GM19043 (cell line): ENCODE data around the gene MIA.
"Not testable (repeated sequence)": the region's sequence is repeated elsewhere in the genome, so short reads cannot be mapped to it uniquely, and the experiment has no call there.

Experiments used
- ATAC-seq: cut with Tn5 transposase; IDR thresholded peaks from one replicate; pipeline ENCODE4 v1.9.1; 2021; ENCODE audit warnings: low read depth; ENCODE audit not compliant: unreplicated experiment

The MIA gene

GRCh38 chr19:40801426-40802299 is 26.3 kb downstream of the MIA start:
- no peak for ATAC-seq

GRCh38 chr19:40802300-40803169 is 27.2 kb downstream of the MIA start:
- no peak for ATAC-seq

GRCh38 chr19:40803170-40803856 is 28.0 kb downstream of the MIA start:
- no peak for ATAC-seq

DNA sequence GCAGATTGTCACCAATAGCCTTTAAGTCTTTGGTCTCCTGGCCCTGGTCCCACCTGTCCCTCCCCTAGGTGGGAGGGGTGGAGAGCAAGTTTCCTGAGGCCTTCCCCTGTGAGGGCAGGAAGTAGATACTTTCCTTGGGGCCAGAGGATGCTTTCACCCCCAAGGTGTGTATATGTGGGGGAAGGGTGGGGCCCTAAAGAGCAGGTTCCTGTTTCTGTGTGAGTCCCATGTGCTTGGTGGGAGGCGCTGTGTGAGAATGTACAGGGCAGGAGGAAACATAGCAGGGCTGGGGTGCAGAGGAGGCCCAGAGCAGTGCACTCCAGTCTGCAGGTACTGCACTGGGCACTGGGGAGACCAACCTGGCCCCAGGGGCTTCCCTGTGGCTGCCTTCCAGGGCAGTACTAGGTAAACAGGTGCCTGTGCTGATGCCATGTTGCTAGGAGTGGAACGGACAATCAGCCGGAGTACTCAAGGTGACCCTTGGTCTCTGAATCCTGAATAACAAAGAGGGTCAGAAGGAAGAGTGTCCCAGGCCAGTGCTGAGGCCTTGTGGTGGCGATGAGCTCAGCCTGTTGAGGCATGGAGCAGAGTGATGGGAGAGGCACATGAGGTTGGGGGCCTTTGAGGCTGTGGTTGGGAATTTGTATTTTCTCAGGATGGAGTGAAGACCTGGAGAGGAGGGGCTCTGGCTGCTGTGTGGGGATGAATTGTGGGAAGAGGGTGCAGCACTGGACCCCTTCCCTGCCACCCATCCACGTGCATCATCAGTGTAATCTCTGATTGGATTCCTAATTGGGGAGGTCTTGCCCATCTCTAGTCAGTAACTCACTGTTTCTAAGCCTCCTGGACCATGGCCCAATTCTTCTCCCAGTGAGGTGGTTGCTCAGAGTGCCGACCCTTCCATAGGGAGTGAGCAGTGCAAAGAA is 28.8 kb downstream of the MIA start:
- ATAC-seq, result peak; percentile 38

DNA sequence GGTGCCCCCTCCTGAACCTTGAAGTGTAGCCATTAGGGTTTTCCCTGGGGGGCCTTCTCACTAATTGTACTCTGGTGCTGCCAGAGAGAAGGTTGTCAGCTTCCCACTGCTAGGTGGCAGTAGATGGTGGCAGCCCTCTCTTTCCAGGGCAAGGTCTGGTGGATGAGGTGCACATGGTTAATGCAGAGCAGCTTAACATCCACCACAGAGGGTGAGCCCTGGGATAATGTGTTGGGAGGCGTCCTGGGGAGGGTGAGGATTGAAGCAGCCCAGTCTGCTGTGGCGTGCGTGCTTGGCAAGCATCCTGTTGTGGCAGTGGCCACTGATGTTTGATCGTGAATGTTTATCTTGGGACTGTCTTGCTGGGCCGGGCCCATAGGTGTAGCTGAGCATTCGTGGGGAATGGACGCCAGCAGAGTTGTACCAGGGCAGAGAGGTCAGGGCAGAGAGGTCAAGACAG is 29.5 kb downstream of the MIA start:
- ATAC-seq, result no peak

- ATAC-seq, result no peak
Observed at GRCh38 chr19:40805258-40805868, 30.0 kb downstream of the MIA start.

GRCh38 chr19:40806423-40807146 is 31.3 kb downstream of the MIA start:
- ATAC-seq, result no peak

DNA sequence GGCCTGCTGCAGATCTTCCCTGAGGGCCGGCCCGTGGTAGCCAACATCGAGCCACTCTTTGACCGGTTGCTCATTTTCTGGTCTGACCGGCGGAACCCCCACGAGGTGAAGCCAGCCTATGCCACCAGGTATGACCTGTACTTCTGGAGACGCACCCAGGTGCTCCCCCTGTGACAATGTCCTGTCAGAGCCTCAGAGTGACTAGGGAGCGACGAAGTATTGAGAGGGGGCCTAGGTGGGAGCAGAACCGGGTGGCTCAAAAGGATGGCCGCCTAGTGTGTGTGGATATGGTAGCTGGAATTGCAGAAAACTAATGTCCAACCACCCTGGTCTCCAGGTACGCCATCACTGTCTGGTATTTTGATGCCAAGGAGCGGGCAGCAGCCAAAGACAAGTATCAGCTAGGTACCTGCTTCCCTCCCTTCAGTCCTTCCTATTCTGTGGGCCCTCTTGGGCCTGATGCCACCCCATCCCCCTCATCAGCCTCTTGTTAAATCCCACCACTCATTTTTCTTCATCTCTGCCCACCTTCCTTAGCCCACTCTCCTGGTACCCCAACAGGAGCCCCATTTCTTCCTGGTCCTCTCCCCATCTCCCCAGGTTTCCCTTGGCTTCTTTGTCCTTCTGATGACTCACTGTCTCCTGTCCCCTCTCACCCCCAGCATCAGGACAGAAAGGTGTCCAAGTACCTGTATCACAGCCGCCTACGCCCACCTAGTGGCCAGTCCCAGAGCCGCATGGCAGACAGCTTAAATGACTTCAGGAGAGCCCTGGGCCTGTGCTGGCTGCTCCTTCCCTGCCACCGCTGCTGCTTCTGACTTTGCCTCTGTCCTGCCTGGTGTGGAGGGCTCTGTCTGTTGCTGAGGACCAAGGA is 32.1 kb downstream of the MIA start:
- ATAC-seq, result no peak

DNA sequence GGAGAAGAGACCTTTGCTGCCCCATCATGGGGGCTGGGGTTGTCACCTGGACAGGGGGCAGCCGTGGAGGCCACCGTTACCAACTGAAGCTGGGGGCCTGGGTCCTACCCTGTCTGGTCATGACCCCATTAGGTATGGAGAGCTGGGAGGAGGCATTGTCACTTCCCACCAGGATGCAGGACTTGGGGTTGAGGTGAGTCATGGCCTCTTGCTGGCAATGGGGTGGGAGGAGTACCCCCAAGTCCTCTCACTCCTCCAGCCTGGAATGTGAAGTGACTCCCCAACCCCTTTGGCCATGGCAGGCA is 32.7 kb downstream of the MIA start:
- no peak for ATAC-seq

GRCh38 chr19:40808497-40808896 is 33.2 kb downstream of the MIA start:
- no peak for ATAC-seq

GRCh38 chr19:40809358-40810086 is 34.2 kb downstream of the MIA start:
- no peak for ATAC-seq

DNA sequence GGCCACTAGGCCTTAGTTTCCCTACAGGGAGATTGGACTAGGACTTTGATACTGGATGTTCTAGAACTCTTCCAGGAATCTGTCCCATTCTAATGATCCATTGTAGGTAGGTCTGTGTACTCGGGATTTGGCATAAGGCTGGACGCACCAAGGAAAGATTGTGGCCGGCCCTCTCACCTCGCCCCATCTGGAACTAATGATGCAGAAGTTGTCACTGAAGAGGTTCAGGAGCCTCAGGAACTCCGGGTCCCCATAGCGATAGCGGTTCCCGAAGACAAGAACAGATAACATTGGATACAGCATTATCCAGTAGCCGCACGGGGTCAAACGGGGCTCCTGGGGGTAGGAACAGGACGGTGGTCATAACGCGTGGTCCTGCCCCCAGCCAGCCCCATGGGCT is 34.8 kb downstream of the MIA start:
- no peak for ATAC-seq

DNA sequence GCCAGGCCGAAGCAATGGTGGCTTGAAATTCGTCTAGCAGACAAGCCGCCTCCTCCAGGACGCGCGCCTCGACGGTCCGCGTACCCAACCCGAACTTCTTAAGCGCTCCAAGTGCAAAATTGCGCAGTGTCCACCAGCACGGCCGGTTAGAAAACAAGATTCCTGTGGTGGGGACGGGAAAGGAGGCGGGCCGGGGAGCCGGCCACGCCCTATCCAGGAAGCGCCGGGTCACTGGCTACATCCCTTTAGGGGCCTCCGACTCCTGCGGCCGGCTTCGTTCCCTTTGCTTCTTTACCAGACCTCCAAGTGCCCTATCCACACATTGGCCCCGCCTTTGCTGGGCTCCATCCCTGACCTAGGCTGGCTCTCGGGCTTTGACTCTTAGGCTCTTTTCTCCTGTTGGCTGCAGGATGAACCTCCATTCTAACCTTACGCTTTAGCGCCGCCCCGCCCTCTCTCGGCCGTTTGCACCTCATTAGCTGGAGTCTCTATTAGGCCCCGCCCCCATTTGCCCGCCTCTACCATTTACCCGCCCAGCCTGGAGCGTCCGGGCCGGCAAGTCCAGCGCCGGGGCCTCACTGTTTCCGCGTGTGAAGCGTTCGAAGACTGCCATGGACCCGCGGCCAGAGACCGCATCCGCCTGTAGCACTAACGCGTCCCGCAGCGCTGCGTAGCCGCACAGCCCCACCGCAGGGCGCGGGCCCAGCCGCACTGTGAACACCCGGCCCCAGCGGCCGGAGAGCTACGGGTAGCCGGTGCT is 35.5 kb downstream of the MIA start:
- ATAC-seq, result peak; percentile 68

GRCh38 chr19:40811478-40812341 is 36.4 kb downstream of the MIA start:
- ATAC-seq, result no peak

DNA sequence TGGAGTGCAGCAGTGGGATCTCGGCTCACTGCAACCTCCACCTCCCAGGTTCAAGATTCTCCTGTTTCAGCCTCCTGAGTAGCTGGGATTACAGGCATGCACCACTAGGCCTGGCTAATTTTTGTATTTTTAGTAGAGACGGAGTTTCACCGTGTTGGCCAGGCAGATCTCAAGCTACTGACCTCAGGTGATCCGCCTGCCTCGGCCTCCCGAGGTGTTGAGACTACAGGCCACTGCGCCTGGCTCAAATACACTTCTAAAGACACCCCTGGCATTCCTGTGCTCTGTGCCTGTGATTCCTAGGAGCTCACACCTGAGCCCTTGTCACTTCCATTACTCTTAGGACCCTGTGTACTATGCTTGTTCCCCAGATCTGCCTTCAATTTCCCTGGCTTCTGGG is 37.2 kb downstream of the MIA start:
- not testable (repeated sequence) for ATAC-seq

- ATAC-seq, result no peak
Observed at GRCh38 chr19:40813182-40813581, 37.9 kb downstream of the MIA start.
